Stomach (tissue), 9 donors: ENCODE data around the gene CNN2. TPM values are rescaled to one million over a fixed set of nuclear protein-coding genes. Genes with fewer than 3 reads are reported as not detected.

ENCODE experiments used
- DNase-seq, 2 donors: peaks; one replicate each; pipeline versions ENCODE4 v3.0.0 to v3.0.0-alpha.2; 2013 to 2019
- H3K27ac ChIP-seq, 5 donors: fragments of 200-600 bp in 4 of 5; sonication (generic) in 4 of 5; one replicate each; pipeline ENCODE4 v1.5.1; 2013 to 2019; ENCODE audit warnings: mild to moderate bottlenecking in 1 of 5, moderate library complexity in 1 of 5
- H3K27me3 ChIP-seq, 3 donors: fragments of 200-600 bp; sonication (generic); one replicate each; pipeline ENCODE4 v1.5.1; 2017 to 2019; ENCODE audit warnings: mixed run types in 1 of 3
- H3K36me3 ChIP-seq, 4 donors: fragments of 200-600 bp; sonication (generic); 1 replicate in 3 of 4; 2 replicates in 1 of 4; pipeline ENCODE4 v1.5.1; 2016 to 2019
- H3K4me1 ChIP-seq, 4 donors: fragments of 200-600 bp; sonication (generic); one replicate each; pipeline ENCODE4 v1.5.1; 2016 to 2019
- H3K4me3 ChIP-seq, 4 donors: fragments of 200-600 bp; sonication (generic) in 3 of 4; one replicate each; pipeline ENCODE4 v1.5.1; 2016 to 2019; ENCODE audit warnings: mild to moderate bottlenecking in 1 of 4
- H3K9me3 ChIP-seq, 4 donors: fragments of 200-600 bp; sonication (generic); one replicate each; pipeline ENCODE4 v1.5.1; 2016 to 2019
- CTCF ChIP-seq, 7 experiments: fragments of 450-650 bp in 4 of 7; fragments of 200-600 bp in 3 of 7; sonication (generic) in 3 of 7; IDR thresholded peaks; one replicate each; pipeline ENCODE4 v1.5.1; 2016 to 2019; ENCODE audit warnings: antibody characterized with exemption in 7 of 7, control low read depth in 2 of 7, mild to moderate bottlenecking in 1 of 7
- EP300 ChIP-seq: sonication (generic); formaldehyde crosslinking; IDR thresholded peaks from one replicate; pipeline ENCODE4 v1.6.1; 2017; ENCODE audit warnings: antibody characterized with exemption
- POLR2A ChIP-seq, 4 donors: fragments of 450-650 bp; IDR thresholded peaks; one replicate each; pipeline ENCODE4 v1.6.1; 2016; ENCODE audit warnings: antibody characterized with exemption in 4 of 4, control low read depth in 2 of 4, mild to moderate bottlenecking in 1 of 4, moderate library complexity in 1 of 4
- POLR2AphosphoS5 ChIP-seq, 3 donors: sonication (generic); formaldehyde crosslinking; IDR thresholded peaks; one replicate each; pipeline ENCODE4 v1.6.1; 2016; ENCODE audit warnings: antibody characterized with exemption in 3 of 3
- WGBS, 5 donors: extraction: QIAGEN DNeasy Blood & Tissue Kit in 3 of 5; methylation state at CpG; one replicate each; pipeline versions ENCODE4 v1.1.5 to v1.1.7; 2013 to 2018; 5-methylcytosine and 5-hydroxymethylcytosine counted together
- intact Hi-C: fragments of 100-400 bp; cut with DNase I; formaldehyde crosslinking; loops from one replicate; pipeline ENCODE4 v1.15.1; 2023; ENCODE audit warnings: low total_unique reads
- polyA plus RNA-seq, 3 donors: library from polyadenylated mRNA; stranded (reverse); fragments of 200-250 nt; gene quantifications; one replicate each; pipeline ENCODE4 v1.2.3, GENCODE V29; 2013
- total RNA-seq, 5 donors: library from RNA; depleted of rRNA; stranded (reverse); fragments of >200 nt; gene quantifications; one replicate each; pipeline versions ENCODE4 v1.1.0 to v1.2.3, GENCODE V29; 2014 to 2016
- donor health status: healthy with polysubstance abuse.
- donor health status: Bipolar disorder and iron deficiency.
- donor health status: healthy.

CNN2 gene
- total and polyA plus RNA-seq, 8 donors, result 7.0 to 98.5 (median 81.4) TPM

- no peak overlapping the region for H3K4me3 ChIP-seq
- H3K9me3 ChIP-seq, result no peaks in the 10 kb centered on the region
- H3K27me3 ChIP-seq, result peaks cover 0 to 18% (median 0%) of the 10 kb centered on the region in 3 donors
- 51 to 62% (median 58%) methylated on average over 14 to 23 of the region's 23 CpGs for WGBS, 5 donors
- H3K27ac ChIP-seq, result no peak overlapping the region
- no peak for TF ChIP-seq CTCF (IDR thresholded peaks at IDR 0.05)
- TF ChIP-seq EP300, result no peak
- TF ChIP-seq POLR2A (IDR thresholded peaks at IDR 0.05), result no peak
- no peak for TF ChIP-seq POLR2AphosphoS5 (IDR thresholded peaks at IDR 0.05)
- intact Hi-C loops, result loop anchor here (10.0 kb wide), 1 partner anchor 52 kb away; the partner anchor contains the start of gene POLR2E
- peaks cover 0 to 31% (median under 1%) of the 10 kb centered on the region in 4 donors for H3K36me3 ChIP-seq
- peaks cover 26 to 56% (median 46%) of the 10 kb centered on the region in 4 donors for H3K4me1 ChIP-seq
- DNase-seq, result peak in 1 of 2 donors; percentile 51
These were observed 16.5 kb downstream of the CNN2 start for GRCh38 chr19:1042689-1043511.

- peak; percentile 25 to 45 for DNase-seq
These were observed 18.8 kb downstream of the CNN2 start for GRCh38 chr19:1045247-1045603.

GRCh38 chr19:1046117-1046626 is 19.8 kb downstream of the CNN2 start:
- peaks cover 7 to 27% (median 19%) of the 10 kb centered on the region in 4 donors for H3K4me1 ChIP-seq
- peaks cover 0 to 27% (median 0%) of the 10 kb centered on the region in 4 donors for H3K36me3 ChIP-seq
- no peak for DNase-seq
- H3K4me3 ChIP-seq, result no peak overlapping the region
- intact Hi-C loops, result loop anchor here (10.0 kb wide), 1 partner anchor 49 kb away; the partner anchor contains the start of gene POLR2E
- peaks cover 0 to 17% (median 0%) of the 10 kb centered on the region in 3 donors for H3K27me3 ChIP-seq
- WGBS, 5 donors, result 88 to 95% (median 95%) methylated on average over 33 of the region's 33 CpGs
- no peaks in the 10 kb centered on the region for H3K9me3 ChIP-seq
- H3K27ac ChIP-seq, result no peak overlapping the region
- TF ChIP-seq POLR2AphosphoS5 (IDR thresholded peaks at IDR 0.05), result no peak
- TF ChIP-seq POLR2A (IDR thresholded peaks at IDR 0.05), result no peak
- TF ChIP-seq EP300, result no peak
- no peak for TF ChIP-seq CTCF (IDR thresholded peaks at IDR 0.05)

More at GRCh38 chr19:1045247-1045603, 18.8 kb downstream of the CNN2 start:
- no peak overlapping the region for H3K27ac ChIP-seq
- H3K36me3 ChIP-seq, result peaks cover 0 to 27% (median 0%) of the 10 kb centered on the region in 4 donors
- H3K27me3 ChIP-seq, result peaks cover 0 to 18% (median 0%) of the 10 kb centered on the region in 3 donors
- intact Hi-C loops, result loop anchor here (10.0 kb wide), 1 partner anchor 50 kb away; the partner anchor contains the start of gene POLR2E
- H3K9me3 ChIP-seq, result no peaks in the 10 kb centered on the region
- WGBS, 5 donors, result 53 to 81% (median 70%) methylated on average over 7 to 10 of the region's 10 CpGs
- TF ChIP-seq POLR2A (IDR thresholded peaks at IDR 0.05) (no peak), POLR2AphosphoS5 (IDR thresholded peaks at IDR 0.05) (no peak), CTCF (IDR thresholded peaks at IDR 0.05) (no peak), EP300 (no peak)
- no peak overlapping the region for H3K4me3 ChIP-seq
- H3K4me1 ChIP-seq, result peaks cover 17 to 37% (median 29%) of the 10 kb centered on the region in 4 donors
